Measurements from ENCODE around the gene RTRAF. TPM values are rescaled to one million over a fixed set of nuclear protein-coding genes. Genes with fewer than 3 reads are reported as not detected.

The RTRAF gene
- total and polyA plus RNA-seq, 2 of the 8 experiments (the other 6 are each of a cell fraction or from before 2014, with no cell fraction given) = 149 to 359 TPM

DNA sequence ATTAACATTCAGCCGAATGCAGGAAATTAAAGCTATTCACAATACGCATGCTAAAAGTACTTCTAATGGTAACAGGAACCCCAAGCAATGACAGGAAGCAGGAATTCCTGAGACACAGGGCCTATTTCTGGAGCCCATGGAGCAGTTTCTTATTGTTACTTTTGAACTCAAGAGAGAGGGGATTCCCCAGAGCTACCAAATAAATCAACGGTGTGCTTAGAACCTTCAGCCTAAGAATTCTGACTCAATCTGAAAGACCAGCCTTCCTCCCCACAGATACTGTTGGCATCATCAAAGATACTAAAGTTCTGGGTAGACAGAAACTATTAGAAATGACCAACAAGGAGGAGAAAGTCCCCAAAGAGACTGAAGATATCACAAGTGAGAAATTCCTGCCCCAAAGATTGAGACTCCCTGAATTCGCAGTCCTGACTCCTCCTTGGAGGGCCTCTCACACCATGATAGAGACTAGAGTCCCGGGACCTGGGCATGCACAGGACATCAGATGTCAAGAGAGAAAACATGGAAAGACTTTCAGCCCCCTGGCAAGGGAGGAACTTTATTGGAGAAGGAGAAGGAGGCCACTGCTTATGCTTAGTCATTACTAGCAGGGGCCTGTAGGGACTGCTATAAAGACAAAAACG, 32.7 kb downstream of the RTRAF start:
- Histone ChIP-seq H4K91ac (replicated peaks; ENCODE audit: insufficient read length, low read length) (no peak overlapping the region), H2BK20ac (ENCODE audit: low read length) (no peak overlapping the region), H3K4me2 (ENCODE audit: insufficient read depth in 1 of 2, low read depth in 2 of 2, low read length in 2 of 2) (no peak overlapping the region), H3K4me3 (ENCODE audit: extremely low read depth in 1 of 4, insufficient read depth in 2 of 4, low read depth in 3 of 4, low read length in 4 of 4) (no peak overlapping the region), H4K5ac (ENCODE audit: insufficient read length, low read depth, low read length) (no peak overlapping the region), H3K23me2 (ENCODE audit: low read depth, low read length) (no peaks in the 10 kb centered on the region), H2BK15ac (ENCODE audit: low read length) (no peak overlapping the region), H3K36me3 (ENCODE audit: control insufficient read depth in 2 of 4, insufficient read depth in 4 of 4, low read length in 3 of 4) (no peaks in the 10 kb centered on the region), H3K4ac (replicated peaks; ENCODE audit: insufficient read length, low read depth, low read length) (no peak overlapping the region), H3K9ac (replicated peaks in 1 of 4; ENCODE audit: extremely low read depth in 1 of 4, low read depth in 3 of 4, low read length in 3 of 4) (no peak overlapping the region), H3K79me2 (ENCODE audit: control insufficient read depth in 1 of 2, insufficient read depth in 2 of 2, low read length in 2 of 2) (no peaks in the 10 kb centered on the region), H2BK12ac (ENCODE audit: low read depth, low read length) (no peak overlapping the region), H3K27ac (ENCODE audit: low read depth, low read length) (no peak overlapping the region), H3K9me3 (ENCODE audit: insufficient read depth in 2 of 2, low read depth in 1 of 2, low read length in 1 of 2) (no peaks in the 10 kb centered on the region), H2AK5ac (ENCODE audit: low read depth, low read length) (no peak overlapping the region), H3K79me1 (ENCODE audit: low read depth, low read length) (peaks cover under 1% of the 10 kb centered on the region; the same call in 1 of the 2 replicates), H2AFZ (ENCODE audit: low read length) (no peak overlapping the region), H3K23ac (ENCODE audit: insufficient read length) (no peak overlapping the region), H3K56ac (replicated peaks; ENCODE audit: insufficient read length, low read depth, low read length) (no peak overlapping the region), H3K4me1 (replicated peaks in 1 of 4; ENCODE audit: control insufficient read depth in 3 of 4, insufficient read depth in 4 of 4, low read length in 3 of 4) (peaks cover 0 to 7% (median 4%) of the 10 kb centered on the region in 4 experiments; a peak in 2 of 7 replicates), H3K18ac (ENCODE audit: extremely low read depth, low read length) (no peak overlapping the region), H3K27me3 (replicated peaks in 1 of 4; ENCODE audit: control insufficient read depth in 3 of 4, extremely low read depth in 1 of 4, insufficient read depth in 3 of 4, low read length in 3 of 4) (no peaks in the 10 kb centered on the region), H4K20me1 (replicated peaks in 1 of 2; ENCODE audit: control insufficient read depth in 1 of 2, insufficient read depth in 2 of 2, low read length in 2 of 2) (no peaks in the 10 kb centered on the region), H2BK120ac (replicated peaks; ENCODE audit: low read depth, low read length) (no peak overlapping the region), H4K8ac (ENCODE audit: extremely low read depth, insufficient read depth, low read length) (no peak overlapping the region), H2BK5ac (ENCODE audit: low read depth, low read length) (no peak overlapping the region), H3K14ac (ENCODE audit: insufficient read length) (no peak overlapping the region)
- 85% methylated on average over 6 of the region's 6 CpGs; no CpG with 5 or more reads in 1 of the 2 experiments for WGBS, 2 experiments (ENCODE audit: extremely low coverage in 1 of 2, insufficient coverage in 1 of 2, insufficient read length in 1 of 2, insufficient replicate concordance in 2 of 2, low coverage in 1 of 2, low lambda C conversion rate in 2 of 2, missing lambda C conversion rate in 1 of 2)
- POLR2A ChIA-PET (ENCODE audit: partially characterized antibody) = no interaction called here
- FAIRE-seq (no peak), DNase-seq (ENCODE audit: low read depth in 1 of 2, low spot score in 2 of 2) (no peak)
- TF ChIP-seq SP2 (IDR thresholded peaks at IDR 0.05; ENCODE audit: low read length) = no peak
- no peak for TF ChIP-seq BRCA1 (IDR thresholded peaks at IDR 0.05; ENCODE audit: low read depth, low read length)
- no peak for TF ChIP-seq GABPA (IDR thresholded peaks at IDR 0.05; ENCODE audit: borderline replicate concordance, insufficient read depth, low read length)
- no peak for TF ChIP-seq CBX5 (IDR thresholded peaks at IDR 0.05; ENCODE audit: low read depth, low read length)
- CTCF ChIA-PET (ENCODE audit: partially characterized antibody) = interaction anchor here (1.0 to 3.9 kb wide), 6 partner anchors 8 to 110 kb away, joined by 3 to 25 read pairs (median 5); no protein-coding TSS in a partner anchor

Data from H1 (cell line).